H1 (cell line): ENCODE results near the gene TGFBR2. TPM values are rescaled to one million over a fixed set of nuclear protein-coding genes. Genes with fewer than 3 reads are reported as not detected.

Source experiments
- CTCF ChIA-PET: fragments of 300-600 bp; sonication (Branson Sonifier 250); formaldehyde crosslinking; loops from one replicate; lab custom pipeline; 2021; ENCODE audit not compliant: partially characterized antibody; lab: Charles Lee
- POLR2A ChIA-PET: fragments of 300-600 bp; sonication (Branson Sonifier 250); formaldehyde crosslinking; loops from one replicate; lab custom pipeline; 2021; ENCODE audit warnings: inconsistent platforms; ENCODE audit not compliant: partially characterized antibody; lab: Charles Lee
- DNase-seq, 2 experiments: peaks; one replicate each; pipeline versions ENCODE4 v3.0.0 to v3.0.0-alpha.2; 2010 to 2022; ENCODE audit warnings: low spot score in 2 of 2, low read depth in 1 of 2, mixed read lengths in 1 of 2
- FAIRE-seq: peaks from 2 replicates; lab custom pipeline; 2011; peaks lifted over from hg19 to GRCh38; lab: Jason Lieb, UNC
- H2AFZ ChIP-seq: 2 replicates; pipeline ENCODE4 v1.8.1; 2012; ENCODE audit warnings: low read length, inconsistent platforms
- H2AK5ac ChIP-seq: 2 replicates; pipeline ENCODE4 v1.6.1; 2013; ENCODE audit warnings: low read depth, low read length
- H2BK120ac ChIP-seq: replicated peaks from 2 replicates; pipeline ENCODE3; 2013; ENCODE audit warnings: low read depth, low read length, inconsistent platforms
- H2BK12ac ChIP-seq: 2 replicates; pipeline ENCODE4 v1.6.1; 2013; ENCODE audit warnings: low read depth, low read length
- H2BK15ac ChIP-seq: 2 replicates; pipeline ENCODE4 v1.6.1; 2013; ENCODE audit warnings: low read length
- H2BK20ac ChIP-seq: 2 replicates; pipeline ENCODE4 v1.6.1; 2013; ENCODE audit warnings: low read length
- H2BK5ac ChIP-seq: 2 replicates; pipeline ENCODE4 v1.6.1; 2013; ENCODE audit warnings: low read depth, low read length
- H3K14ac ChIP-seq: 2 replicates; pipeline ENCODE4 v1.6.1; 2013; ENCODE audit warnings: inconsistent platforms; ENCODE audit not compliant: insufficient read length
- H3K18ac ChIP-seq: 2 replicates; pipeline ENCODE4 v1.6.1; 2013; ENCODE audit warnings: low read length; ENCODE audit errors: extremely low read depth
- H3K23ac ChIP-seq: 2 replicates; pipeline ENCODE4 v1.6.1; 2013; ENCODE audit warnings: inconsistent platforms; ENCODE audit not compliant: insufficient read length
- H3K23me2 ChIP-seq: 2 replicates; pipeline ENCODE4 v1.6.1; 2013; ENCODE audit warnings: low read depth, low read length
- H3K27ac ChIP-seq: 2 replicates; pipeline ENCODE4 v1.6.1; 2011; ENCODE audit warnings: low read depth, low read length, inconsistent platforms
- H3K27me3 ChIP-seq, 4 experiments: replicated peaks in 1 of 4; 1 replicate in 1 of 4; 2 replicates in 3 of 4; pipeline versions ENCODE4 v1.6.1 to v1.8.1; 2011 to 2013; ENCODE audit warnings: low read length in 3 of 4, mild to moderate bottlenecking in 3 of 4, inconsistent platforms in 2 of 4, mixed read lengths in 2 of 4, moderate library complexity in 1 of 4; ENCODE audit not compliant: control insufficient read depth in 3 of 4, insufficient read depth in 3 of 4; ENCODE audit errors: extremely low read depth in 1 of 4
- H3K36me3 ChIP-seq, 4 experiments: 2 replicates each; pipeline versions ENCODE4 v1.6.1 to v1.8.1; 2011 to 2013; ENCODE audit warnings: mild to moderate bottlenecking in 4 of 4, low read length in 3 of 4, moderate library complexity in 2 of 4, control low read depth in 1 of 4, inconsistent platforms in 1 of 4; ENCODE audit not compliant: insufficient read depth in 4 of 4, control insufficient read depth in 2 of 4
- H3K4ac ChIP-seq: replicated peaks from 2 replicates; pipeline ENCODE3; 2013; ENCODE audit warnings: low read length, low read depth, mixed read lengths, inconsistent platforms; ENCODE audit not compliant: insufficient read length
- H3K4me1 ChIP-seq, 4 experiments: replicated peaks in 1 of 4; 1 replicate in 1 of 4; 2 replicates in 3 of 4; pipeline versions ENCODE4 v1.6.1 to v1.8.1; 2011 to 2013; ENCODE audit warnings: low read length in 3 of 4, inconsistent platforms in 2 of 4, mixed read lengths in 1 of 4; ENCODE audit not compliant: insufficient read depth in 4 of 4, control insufficient read depth in 3 of 4
- H3K4me2 ChIP-seq, 2 experiments: 2 replicates each; pipeline versions ENCODE4 v1.6.1 to v1.8.1; 2011 to 2013; ENCODE audit warnings: low read depth in 2 of 2, low read length in 2 of 2, control low read depth in 1 of 2, inconsistent platforms in 1 of 2, mild to moderate bottlenecking in 1 of 2; ENCODE audit not compliant: insufficient read depth in 1 of 2
- H3K4me3 ChIP-seq, 4 experiments: fragments of 200-600, 300-600 bp in 1 of 4; sonication (generic), shearing (Covaris generic), sonication (Bioruptor Twin) in 1 of 4; 2 replicates each; pipeline versions ENCODE4 v1.5.1 to v1.8.1; 2011 to 2016; ENCODE audit warnings: low read length in 4 of 4, low read depth in 3 of 4, control low read depth in 2 of 4, inconsistent platforms in 2 of 4, mild to moderate bottlenecking in 2 of 4, mixed read lengths in 1 of 4, moderate library complexity in 1 of 4; ENCODE audit not compliant: insufficient read depth in 2 of 4; ENCODE audit errors: extremely low read depth in 1 of 4
- H3K56ac ChIP-seq: replicated peaks from 2 replicates; pipeline ENCODE3; 2013; ENCODE audit warnings: low read depth, mild to moderate bottlenecking, mixed read lengths, low read length, inconsistent platforms; ENCODE audit not compliant: insufficient read length
- H3K79me1 ChIP-seq: 2 replicates; pipeline ENCODE4 v1.6.1; 2013; ENCODE audit warnings: low read depth, low read length, control low read depth
- H3K79me2 ChIP-seq, 2 experiments: 2 replicates each; pipeline versions ENCODE4 v1.6.1 to v1.8.1; 2012 to 2013; ENCODE audit warnings: low read length in 2 of 2, mild to moderate bottlenecking in 2 of 2, inconsistent platforms in 1 of 2; ENCODE audit not compliant: insufficient read depth in 2 of 2, control insufficient read depth in 1 of 2
- H3K9ac ChIP-seq, 4 experiments: replicated peaks in 1 of 4; 1 replicate in 1 of 4; 2 replicates in 3 of 4; pipeline versions ENCODE4 v1.6.1 to v1.8.1; 2011 to 2013; ENCODE audit warnings: low read depth in 3 of 4, low read length in 3 of 4, control low read depth in 2 of 4, mild to moderate bottlenecking in 2 of 4, moderate library complexity in 2 of 4, inconsistent platforms in 1 of 4; ENCODE audit errors: extremely low read depth in 1 of 4
- H3K9me3 ChIP-seq, 2 experiments: 2 replicates each; pipeline versions ENCODE4 v1.6.1 to v1.8.1; 2012 to 2013; ENCODE audit warnings: mild to moderate bottlenecking in 2 of 2, moderate library complexity in 2 of 2, control low read depth in 1 of 2, inconsistent platforms in 1 of 2, low read depth in 1 of 2, low read length in 1 of 2, mixed read lengths in 1 of 2; ENCODE audit not compliant: insufficient read depth in 2 of 2
- H4K20me1 ChIP-seq, 2 experiments: replicated peaks in 1 of 2; 2 replicates each; pipeline versions ENCODE3 to v1.8.1; 2011 to 2013; ENCODE audit warnings: inconsistent platforms in 2 of 2, low read length in 2 of 2, mild to moderate bottlenecking in 1 of 2; ENCODE audit not compliant: insufficient read depth in 2 of 2, control insufficient read depth in 1 of 2
- H4K5ac ChIP-seq: 2 replicates; pipeline ENCODE4 v1.6.1; 2013; ENCODE audit warnings: low read length, low read depth, mixed read lengths, inconsistent platforms; ENCODE audit not compliant: insufficient read length
- H4K8ac ChIP-seq: 2 replicates; pipeline ENCODE4 v1.8.0; 2013; ENCODE audit warnings: mild to moderate bottlenecking, moderate library complexity, low read length, inconsistent platforms; ENCODE audit not compliant: insufficient read depth; ENCODE audit errors: extremely low read depth
- H4K91ac ChIP-seq: replicated peaks from 2 replicates; pipeline ENCODE3; 2013; ENCODE audit warnings: low read length, mixed read lengths, inconsistent platforms; ENCODE audit not compliant: insufficient read length
- ASH2L ChIP-seq: fragments of 200-600, 300-600 bp; sonication (generic); IDR thresholded peaks from one replicate; pipeline ENCODE4 v1.7.1; 2017; ENCODE audit warnings: low read length
- CBX8 ChIP-seq: fragments of 300-800, 300-1000 bp; sonication (generic); IDR thresholded peaks from 2 replicates; pipeline ENCODE4 v1.7.1; 2016; ENCODE audit warnings: low read depth, low read length, borderline replicate concordance
- CEBPB ChIP-seq: IDR thresholded peaks from 2 replicates; pipeline ENCODE4 v1.6.1; 2012; ENCODE audit warnings: low read depth, low read length
- EZH2 ChIP-seq: fragments of 200-600 bp; sonication (generic); IDR thresholded peaks from 2 replicates; pipeline ENCODE4 v1.7.1; 2012; ENCODE audit warnings: low read depth, mild to moderate bottlenecking, moderate library complexity, low read length, inconsistent platforms; ENCODE audit not compliant: severe bottlenecking
- HDAC2 ChIP-seq, 2 experiments: fragments of 300-600 bp in 1 of 2; sonication (generic) in 1 of 2; IDR thresholded peaks; 2 replicates each; pipeline ENCODE4 v1.6.1; 2011 to 2012; ENCODE audit warnings: low read depth in 2 of 2, low read length in 2 of 2, mild to moderate bottlenecking in 2 of 2, moderate library complexity in 2 of 2, borderline replicate concordance in 1 of 2, inconsistent platforms in 1 of 2
- NRF1 ChIP-seq: IDR thresholded peaks from 2 replicates; pipeline ENCODE4 v1.6.1; 2011; ENCODE audit warnings: mild to moderate bottlenecking, low read depth, low read length, improper control_type of control experiment
- POLR2A ChIP-seq, 2 experiments: IDR thresholded peaks; 1 replicate in 1 of 2; 2 replicates in 1 of 2; pipeline ENCODE4 v1.6.1; 2011; ENCODE audit warnings: low read depth in 2 of 2, low read length in 2 of 2, mild to moderate bottlenecking in 2 of 2; ENCODE audit errors: control extremely low read depth in 1 of 2
- RNF2 ChIP-seq: fragments of 200-900, 300-1000 bp; sonication (generic); IDR thresholded peaks from 2 replicates; pipeline ENCODE4 v1.7.1; 2016; ENCODE audit warnings: borderline replicate concordance, low read depth, mild to moderate bottlenecking, antibody characterized with exemption, low read length; ENCODE audit not compliant: poor library complexity, severe bottlenecking; ENCODE audit errors: missing control alignments
- SUZ12 ChIP-seq: fragments of 200-600 bp; sonication (generic); IDR thresholded peaks from 2 replicates; pipeline ENCODE4 v1.6.1; 2012; ENCODE audit warnings: mild to moderate bottlenecking, inconsistent platforms, low read length, moderate library complexity, mixed read lengths
- TCF12 ChIP-seq: IDR thresholded peaks from 2 replicates; pipeline ENCODE4 v1.6.1; 2011; ENCODE audit warnings: low read depth, mild to moderate bottlenecking, low read length
- WGBS, 2 experiments: shearing (Covaris generic) in 1 of 2; methylation state at CpG; one replicate each; pipeline versions ENCODE4 v1.1.6 to v1.1.7; 2013 to 2015; ENCODE audit warnings: low lambda C conversion rate in 2 of 2, mixed read lengths in 2 of 2, inconsistent platforms in 1 of 2, low coverage in 1 of 2, missing lambda C conversion rate in 1 of 2; ENCODE audit not compliant: insufficient replicate concordance in 2 of 2, insufficient coverage in 1 of 2, insufficient read length in 1 of 2; ENCODE audit errors: extremely low coverage in 1 of 2, missing lambda C conversion rate in 1 of 2; 5-methylcytosine and 5-hydroxymethylcytosine counted together
- polyA plus RNA-seq, 7 experiments: library from polyadenylated mRNA; depleted of rRNA in 3 of 7; stranded (reverse) in 5 of 7; unstranded in 2 of 7; fragments of >200 nt in 5 of 7; fragments of 200-250 nt in 2 of 7; gene quantifications; 1 replicate in 5 of 7; 2 replicates in 1 of 7; 4 replicates in 1 of 7; pipeline versions ENCODE4 v1.2.1 to v1.2.3, GENCODE V29; 2011 to 2013; ENCODE audit warnings: missing spikeins in 2 of 7, mixed read lengths in 2 of 7
- total RNA-seq: library from RNA; stranded (reverse); fragmentation: NEBNext Ultra II Directional; extraction: Animal tissue kit (Norgen Biotek cat#: 25700); gene quantifications from 2 replicates; pipeline ENCODE4 v1.2.1, GENCODE V29; 2021
- TF ChIP-seq, protein P1 (sequence below): IDR thresholded peaks from 2 replicates; pipeline ENCODE4 v1.6.1; 2011; ENCODE audit warnings: low read length, improper control_type of control experiment

The TGFBR2 gene
- total and polyA plus RNA-seq, 2 of the 8 experiments (the other 6 are each of a cell fraction or from before 2014, with no cell fraction given): 4.2 to 7.4 TPM

DNA sequence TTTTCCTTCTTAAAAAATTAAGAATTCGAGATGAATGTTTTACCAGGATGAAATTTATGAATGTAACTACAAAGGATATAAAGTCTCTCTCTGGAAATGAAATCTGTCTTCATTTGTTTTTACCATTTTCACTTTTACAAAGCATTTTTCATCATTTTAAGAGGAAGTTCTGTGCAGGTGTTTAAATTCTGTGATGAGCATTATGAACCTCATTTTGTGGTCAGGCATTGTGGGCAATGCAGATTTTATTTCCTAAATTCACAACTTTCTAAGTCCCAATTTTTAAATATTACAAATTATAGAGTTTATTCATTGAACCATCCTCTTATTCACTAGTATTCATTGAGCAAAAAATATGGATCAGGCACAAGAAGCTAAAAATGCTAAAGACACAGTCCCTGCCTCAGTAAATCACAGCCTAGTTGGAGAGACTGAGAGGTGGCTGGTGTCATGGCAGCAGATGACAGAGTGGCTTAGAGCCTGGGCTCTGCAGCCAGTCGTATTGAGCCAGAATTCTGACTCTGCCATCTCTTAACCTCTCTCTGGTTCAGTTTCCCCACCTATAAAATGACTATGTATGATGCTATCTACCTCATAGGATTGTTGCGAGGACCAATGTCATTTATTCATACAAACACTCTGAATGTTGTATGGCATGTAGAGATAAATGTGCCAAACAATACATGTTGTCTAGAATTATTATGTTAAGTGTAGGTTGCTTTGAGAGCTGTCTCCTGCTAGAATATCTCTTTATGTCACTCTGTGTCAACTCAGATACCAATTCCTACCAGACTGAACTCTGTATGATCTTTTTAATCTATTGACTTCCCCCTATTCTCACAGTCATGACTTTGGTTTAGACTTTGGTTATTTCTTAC lies 7.5 kb upstream of the TGFBR2 start:
- no peak for FAIRE-seq
- TF ChIP-seq, protein P1, sequence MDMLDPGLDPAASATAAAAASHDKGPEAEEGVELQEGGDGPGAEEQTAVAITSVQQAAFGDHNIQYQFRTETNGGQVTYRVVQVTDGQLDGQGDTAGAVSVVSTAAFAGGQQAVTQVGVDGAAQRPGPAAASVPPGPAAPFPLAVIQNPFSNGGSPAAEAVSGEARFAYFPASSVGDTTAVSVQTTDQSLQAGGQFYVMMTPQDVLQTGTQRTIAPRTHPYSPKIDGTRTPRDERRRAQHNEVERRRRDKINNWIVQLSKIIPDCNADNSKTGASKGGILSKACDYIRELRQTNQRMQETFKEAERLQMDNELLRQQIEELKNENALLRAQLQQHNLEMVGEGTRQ: no peak
- no peak for TF ChIP-seq NRF1
- no peak for TF ChIP-seq RNF2
- no peak for TF ChIP-seq HDAC2 (IDR thresholded peaks at IDR 0.05; ENCODE audit: borderline replicate concordance in 1 of 2, low read depth in 2 of 2, low read length in 2 of 2)
- TF ChIP-seq POLR2A (IDR thresholded peaks at IDR 0.05; ENCODE audit: control extremely low read depth in 1 of 2, low read depth in 2 of 2, low read length in 2 of 2): no peak
- no peak for TF ChIP-seq SUZ12
- TF ChIP-seq CEBPB: no peak
- no peak for TF ChIP-seq ASH2L
- no peak for TF ChIP-seq TCF12
- no peak for TF ChIP-seq CBX8
- TF ChIP-seq EZH2: no peak

More for the DNA sequence above, 7.5 kb upstream of the TGFBR2 start:
- Histone ChIP-seq H3K79me1 (no peaks in the 10 kb centered on the region), H2BK12ac (no peak overlapping the region), H3K4ac (no peak overlapping the region), H3K9ac (no peak overlapping the region), H3K14ac (no peak overlapping the region), H3K27ac (no peak overlapping the region), H3K79me2 (no peaks in the 10 kb centered on the region), H3K36me3 (no peaks in the 10 kb centered on the region), H3K56ac (no peak overlapping the region), H3K27me3 (no peaks in the 10 kb centered on the region), H2AFZ (no peak overlapping the region), H3K4me3 (no peak overlapping the region), H4K91ac (no peak overlapping the region), H2BK15ac (no peak overlapping the region), H3K9me3 (no peaks in the 10 kb centered on the region), H2BK20ac (no peak overlapping the region), H2BK120ac (no peak overlapping the region), H2BK5ac (no peak overlapping the region), H3K4me2 (no peak overlapping the region), H3K23ac (no peak overlapping the region), H3K18ac (no peak overlapping the region), H3K23me2 (no peaks in the 10 kb centered on the region; the same call in 1 of the 2 replicates), H3K4me1 (no peaks in the 10 kb centered on the region), H4K8ac (no peak overlapping the region), H2AK5ac (no peak overlapping the region), H4K20me1 (no peaks in the 10 kb centered on the region), H4K5ac (no peak overlapping the region)
- 93% methylated on average over 3 of the region's 3 CpGs; no CpG with 5 or more reads in 1 of the 2 experiments for WGBS, 2 experiments
- POLR2A ChIA-PET: no interaction called here
- CTCF ChIA-PET: no interaction called here
- no peak for DNase-seq
